Hepatocyte (in vitro differentiated cells): Measurements from ENCODE around the gene KLHL36. TPM values are rescaled to one million over a fixed set of nuclear protein-coding genes. Genes with fewer than 3 reads are reported as not detected.

Source experiments
- DNase-seq: peaks from one replicate; pipeline ENCODE4 v3.0.0-alpha.2; 2016; ENCODE audit warnings: low spot score
- H2AFZ ChIP-seq: fragments of 200-600 bp; sonication (generic); 2 replicates; pipeline ENCODE4 v1.6.0; 2016; ENCODE audit warnings: antibody characterized with exemption, mild to moderate bottlenecking
- H3K27ac ChIP-seq: fragments of 200-600 bp; sonication (generic); 2 replicates; pipeline ENCODE4 v1.5.1; 2016; ENCODE audit warnings: mild to moderate bottlenecking
- H3K27me3 ChIP-seq: fragments of 200-600 bp; sonication (generic); 2 replicates; pipeline ENCODE4 v1.6.1; 2016
- H3K36me3 ChIP-seq: fragments of 200-600 bp; sonication (generic); replicated peaks from 2 replicates; pipeline ENCODE4 v1.5.1; 2016; ENCODE audit warnings: low read depth; ENCODE audit not compliant: insufficient read depth
- H3K4me1 ChIP-seq: fragments of 200-600 bp; sonication (generic); 2 replicates; pipeline ENCODE4 v1.5.1; 2016; ENCODE audit warnings: mild to moderate bottlenecking, moderate library complexity; ENCODE audit not compliant: insufficient read depth
- H3K4me2 ChIP-seq: fragments of 200-600 bp; sonication (generic); 2 replicates; pipeline ENCODE4 v1.6.0; 2016
- H3K4me3 ChIP-seq: fragments of 200-600 bp; sonication (generic); 2 replicates; pipeline ENCODE4 v1.5.1; 2016; ENCODE audit warnings: mild to moderate bottlenecking
- H3K79me2 ChIP-seq: fragments of 200-600 bp; sonication (generic); 2 replicates; pipeline ENCODE4 v1.6.0; 2017; ENCODE audit warnings: mild to moderate bottlenecking
- H3K9me2 ChIP-seq: fragments of 200-600 bp; sonication (generic); replicated peaks from 2 replicates; pipeline ENCODE4 v1.6.0; 2017; ENCODE audit warnings: mild to moderate bottlenecking; ENCODE audit not compliant: insufficient read depth
- H3K9me3 ChIP-seq: fragments of 200-600 bp; sonication (generic); 2 replicates; pipeline ENCODE4 v1.5.1; 2016; ENCODE audit warnings: low read depth, mild to moderate bottlenecking
- H4K20me1 ChIP-seq: fragments of 200-600 bp; sonication (generic); 2 replicates; pipeline ENCODE4 v1.6.0; 2016; ENCODE audit warnings: mild to moderate bottlenecking; ENCODE audit not compliant: insufficient read depth, poor library complexity, severe bottlenecking
- EZH2 ChIP-seq: fragments of 200-600 bp; sonication (generic); IDR thresholded peaks from 2 replicates; pipeline ENCODE4 v1.6.1; 2016; ENCODE audit warnings: antibody characterized with exemption, mild to moderate bottlenecking, borderline replicate concordance
- EZH2phosphoT487 ChIP-seq: fragments of 200-600 bp; sonication (generic); IDR thresholded peaks from one replicate; pipeline ENCODE4 v1.6.1; 2018; ENCODE audit warnings: antibody characterized with exemption, mild to moderate bottlenecking, low read depth, moderate library complexity; ENCODE audit not compliant: unreplicated experiment, severe bottlenecking
- WGBS: methylation state at CpG from one replicate; pipeline ENCODE4 v1.1.6; 2016; ENCODE audit warnings: low lambda C conversion rate; ENCODE audit errors: missing lambda C conversion rate; 5-methylcytosine and 5-hydroxymethylcytosine counted together
- polyA plus RNA-seq: library from polyadenylated mRNA; unstranded; fragments of >200 nt; fragmentation: Nextera tagmentation; extraction: Ambion mirVana; gene quantifications from 2 replicates; pipeline ENCODE4 v1.2.1, GENCODE V29; 2016
- total RNA-seq: library from RNA; depleted of rRNA; stranded (reverse); fragments of >200 nt; gene quantifications from 2 replicates; pipeline ENCODE4 v1.2.3, GENCODE V29; 2014
- TF ChIP-seq, protein P1 (sequence below): fragments of 200-600 bp; sonication (generic); IDR thresholded peaks from 2 replicates; pipeline ENCODE4 v1.5.1; 2016; ENCODE audit warnings: antibody characterized with exemption, mild to moderate bottlenecking; ENCODE audit not compliant: poor library complexity

Gene KLHL36
- total and polyA plus RNA-seq, 2 experiments from 2014 or later = 24.4 to 50.5 TPM

DNA sequence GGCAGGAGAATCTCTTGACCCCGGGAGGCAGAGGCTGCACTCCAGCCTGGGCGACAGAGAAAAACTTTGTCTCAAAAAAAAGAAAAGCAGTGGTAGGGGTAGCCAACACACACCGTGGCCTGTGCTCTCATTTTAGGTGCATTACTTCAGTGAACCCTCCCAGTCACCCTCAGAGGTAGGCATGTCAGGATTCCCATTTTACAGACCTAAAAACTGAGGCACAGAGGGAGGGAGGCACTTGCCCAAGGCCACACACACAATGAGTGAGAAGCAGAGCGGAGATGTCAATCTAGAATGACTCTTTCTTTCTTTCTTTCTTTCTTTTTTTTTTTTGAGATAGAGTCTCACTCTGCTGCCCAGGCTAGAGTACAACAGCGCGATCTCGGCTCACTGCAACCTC, 35.6 kb upstream of the KLHL36 start:
- Histone ChIP-seq H4K20me1 (peaks cover 5% of the 10 kb centered on the region), H3K79me2 (peaks cover 62% of the 10 kb centered on the region), H3K4me1 (peaks cover 14% of the 10 kb centered on the region), H2AFZ (no peak overlapping the region), H3K4me2 (no peak overlapping the region), H3K4me3 (no peak overlapping the region), H3K36me3 (no peaks in the 10 kb centered on the region), H3K27me3 (no peaks in the 10 kb centered on the region), H3K9me2 (no peaks in the 10 kb centered on the region), H3K9me3 (no peaks in the 10 kb centered on the region), H3K27ac (no peak overlapping the region)
- DNase-seq = no peak
- TF ChIP-seq EZH2 (no peak), EZH2phosphoT487 (no peak)
- TF ChIP-seq, protein P1, sequence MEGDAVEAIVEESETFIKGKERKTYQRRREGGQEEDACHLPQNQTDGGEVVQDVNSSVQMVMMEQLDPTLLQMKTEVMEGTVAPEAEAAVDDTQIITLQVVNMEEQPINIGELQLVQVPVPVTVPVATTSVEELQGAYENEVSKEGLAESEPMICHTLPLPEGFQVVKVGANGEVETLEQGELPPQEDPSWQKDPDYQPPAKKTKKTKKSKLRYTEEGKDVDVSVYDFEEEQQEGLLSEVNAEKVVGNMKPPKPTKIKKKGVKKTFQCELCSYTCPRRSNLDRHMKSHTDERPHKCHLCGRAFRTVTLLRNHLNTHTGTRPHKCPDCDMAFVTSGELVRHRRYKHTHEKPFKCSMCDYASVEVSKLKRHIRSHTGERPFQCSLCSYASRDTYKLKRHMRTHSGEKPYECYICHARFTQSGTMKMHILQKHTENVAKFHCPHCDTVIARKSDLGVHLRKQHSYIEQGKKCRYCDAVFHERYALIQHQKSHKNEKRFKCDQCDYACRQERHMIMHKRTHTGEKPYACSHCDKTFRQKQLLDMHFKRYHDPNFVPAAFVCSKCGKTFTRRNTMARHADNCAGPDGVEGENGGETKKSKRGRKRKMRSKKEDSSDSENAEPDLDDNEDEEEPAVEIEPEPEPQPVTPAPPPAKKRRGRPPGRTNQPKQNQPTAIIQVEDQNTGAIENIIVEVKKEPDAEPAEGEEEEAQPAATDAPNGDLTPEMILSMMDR = no peak
- 100% methylated on average over 7 of the region's 7 CpGs for WGBS

GRCh38 chr16:84613408-84614072, 34.8 kb upstream of the KLHL36 start:
- WGBS = 87% methylated on average over 7 of the region's 7 CpGs
- Histone ChIP-seq H3K4me3 (no peak overlapping the region), H2AFZ (no peak overlapping the region), H3K9me3 (no peaks in the 10 kb centered on the region), H3K27ac (no peak overlapping the region), H3K4me2 (no peak overlapping the region), H3K79me2 (peaks cover 54% of the 10 kb centered on the region), H3K36me3 (no peaks in the 10 kb centered on the region), H3K9me2 (no peaks in the 10 kb centered on the region), H4K20me1 (peaks cover 5% of the 10 kb centered on the region), H3K4me1 (peaks cover 14% of the 10 kb centered on the region), H3K27me3 (no peaks in the 10 kb centered on the region)
- TF ChIP-seq EZH2phosphoT487 (no peak), EZH2 (no peak)
- TF ChIP-seq, protein P1 = no peak
- no peak for DNase-seq

DNA sequence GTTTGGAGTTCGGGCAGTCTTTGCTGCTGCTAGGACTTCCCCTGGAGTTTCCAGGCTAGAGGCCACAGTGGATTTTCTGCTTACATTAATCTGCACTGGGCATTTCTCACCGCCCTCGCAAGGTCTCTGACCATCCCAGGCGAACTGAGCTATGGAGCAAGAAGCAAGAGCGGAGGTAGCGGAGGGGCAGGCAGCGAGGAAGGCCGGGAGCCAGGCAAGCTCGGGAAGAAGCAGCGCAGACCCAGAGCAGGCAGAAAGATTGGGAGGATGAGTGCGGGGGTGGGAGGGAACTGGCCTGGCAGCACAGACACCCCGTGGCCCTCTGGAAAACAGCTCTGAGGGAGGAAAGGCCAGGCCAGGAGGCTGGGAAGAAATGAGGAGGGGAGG, 34.2 kb upstream of the KLHL36 start:
- Histone ChIP-seq H3K27ac (no peak overlapping the region), H4K20me1 (peaks cover 5% of the 10 kb centered on the region), H3K9me2 (no peaks in the 10 kb centered on the region), H3K9me3 (no peaks in the 10 kb centered on the region), H3K4me2 (no peak overlapping the region), H2AFZ (no peak overlapping the region), H3K36me3 (no peaks in the 10 kb centered on the region), H3K79me2 (peaks cover 53% of the 10 kb centered on the region), H3K4me3 (no peak overlapping the region), H3K27me3 (no peaks in the 10 kb centered on the region), H3K4me1 (peaks cover 14% of the 10 kb centered on the region)
- no peak for DNase-seq
- WGBS = 77% methylated on average over 12 of the region's 12 CpGs
- TF ChIP-seq EZH2 (no peak), EZH2phosphoT487 (no peak)
- TF ChIP-seq, protein P1 = no peak

- no peak overlapping the region for H2AFZ ChIP-seq
- H3K9me3 ChIP-seq = no peaks in the 10 kb centered on the region
- WGBS = 95% methylated on average over 3 of the region's 3 CpGs
- peaks cover 5% of the 10 kb centered on the region for H4K20me1 ChIP-seq
- H3K36me3 ChIP-seq = no peaks in the 10 kb centered on the region
- H3K27me3 ChIP-seq = no peaks in the 10 kb centered on the region
- no peaks in the 10 kb centered on the region for H3K9me2 ChIP-seq
- H3K27ac ChIP-seq = no peak overlapping the region
- H3K4me3 ChIP-seq = no peak overlapping the region
- peaks cover 14% of the 10 kb centered on the region for H3K4me1 ChIP-seq
- TF ChIP-seq EZH2 (no peak), EZH2phosphoT487 (no peak)
- TF ChIP-seq, protein P1 = no peak
- peaks cover 48% of the 10 kb centered on the region for H3K79me2 ChIP-seq
- DNase-seq = no peak
- no peak overlapping the region for H3K4me2 ChIP-seq
Observed at GRCh38 chr16:84614623-84614967, 33.7 kb upstream of the KLHL36 start.
